ENCODE results near the gene MARK3.

The MARK3 gene

DNA sequence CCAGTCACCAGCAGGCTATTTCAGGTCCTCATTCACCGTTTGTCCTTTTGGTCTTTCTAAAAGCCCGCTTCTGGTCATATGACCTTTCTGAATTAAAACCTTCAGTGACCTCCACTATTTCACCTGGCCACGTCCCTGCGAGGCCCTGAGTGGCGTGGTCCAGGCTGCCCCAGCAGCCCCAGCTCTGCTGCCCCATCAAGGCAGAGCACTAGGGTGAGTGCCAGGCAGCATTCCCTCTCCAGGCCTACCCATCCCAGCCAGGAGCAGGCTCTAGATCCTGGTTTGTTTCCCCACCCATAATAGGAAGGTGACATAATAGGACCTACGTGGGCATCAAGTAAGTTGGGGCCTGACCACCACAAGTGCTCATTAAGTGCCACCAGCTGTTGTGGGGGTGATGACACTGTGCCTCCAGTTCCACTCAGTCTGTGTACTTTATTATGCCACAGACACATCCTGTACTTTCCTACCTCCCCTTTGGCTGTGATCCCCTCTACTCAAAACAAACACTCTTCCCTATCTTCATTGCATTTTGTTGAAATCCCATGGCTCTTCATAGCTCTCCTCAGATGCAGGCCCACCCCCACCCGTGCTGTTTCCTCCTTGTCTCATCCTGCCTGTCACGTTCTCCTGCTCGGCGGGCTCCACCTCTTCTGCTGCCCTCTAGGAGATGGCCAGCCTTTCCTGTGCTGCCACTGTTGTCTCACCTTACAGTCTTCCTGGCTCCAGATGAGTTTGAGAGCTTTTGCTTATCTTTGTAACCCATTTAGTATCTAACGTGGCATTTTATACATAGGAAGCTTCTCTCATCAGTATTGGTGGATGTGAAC, 116.0 kb downstream of the MARK3 start:
- no peaks in the 10 kb centered on the region for H3K4me1 ChIP-seq (ENCODE audit: control insufficient read depth in 1 of 2, insufficient read depth in 2 of 2, low read length in 2 of 2)
- DNase-seq = no peak
- H3K18ac ChIP-seq (ENCODE audit: low read length) = no peak overlapping the region
- peaks cover 37 to 41% of the 10 kb centered on the region in 2 experiments for H3K36me3 ChIP-seq (ENCODE audit: control insufficient read depth in 1 of 2, insufficient read depth in 2 of 2, low read length in 2 of 2)
- no peaks in the 10 kb centered on the region for H3K27me3 ChIP-seq (ENCODE audit: insufficient read depth, low read length)
- no peak overlapping the region for H3K4ac ChIP-seq (ENCODE audit: low read depth, low read length)
- H2BK120ac ChIP-seq (ENCODE audit: insufficient read depth, low read length, poor library complexity) = no peak overlapping the region
- H2BK5ac ChIP-seq (ENCODE audit: low read depth, low read length, poor library complexity) = no peak overlapping the region
- no peak overlapping the region for H3K4me2 ChIP-seq (ENCODE audit: low read length)
- H3K79me1 ChIP-seq (ENCODE audit: low read length) = no peaks in the 10 kb centered on the region
- no peak overlapping the region for H4K12ac ChIP-seq (ENCODE audit: low read depth, low read length)
- no peak overlapping the region for H3K23ac ChIP-seq (ENCODE audit: low read length)
- H3K9me3 ChIP-seq (ENCODE audit: insufficient read depth, low read depth, low read length) = peaks cover 4% of the 10 kb centered on the region
- no peak overlapping the region for H4K8ac ChIP-seq (ENCODE audit: low read depth, low read length)
- WGBS (ENCODE audit: extremely low coverage, insufficient coverage, insufficient read length) = no CpG with 5 or more reads among the region's 11 CpGs
- no peak overlapping the region for H2AK5ac ChIP-seq (ENCODE audit: low read length)
- H3K79me2 ChIP-seq (ENCODE audit: control insufficient read depth, insufficient read depth, low read length, poor library complexity) = no peaks in the 10 kb centered on the region
- H3K9ac ChIP-seq (ENCODE audit: low read length) = no peak overlapping the region
- H2AFZ ChIP-seq (ENCODE audit: insufficient read depth, low read length, poor library complexity) = no peak overlapping the region
- H4K91ac ChIP-seq (ENCODE audit: low read depth, low read length) = no peak overlapping the region
- no peak overlapping the region for H3K27ac ChIP-seq (ENCODE audit: low read depth, low read length)
- no peak overlapping the region for H3K14ac ChIP-seq (ENCODE audit: low read length)
- no peak overlapping the region for H2BK12ac ChIP-seq (ENCODE audit: low read length)
- H3K4me3 ChIP-seq (ENCODE audit: low read depth, low read length) = no peak overlapping the region

- H3K18ac ChIP-seq (ENCODE audit: low read length) = no peak overlapping the region
- no peak overlapping the region for H3K4me2 ChIP-seq (ENCODE audit: low read length)
- DNase-seq = no peak
- no peaks in the 10 kb centered on the region for H3K79me1 ChIP-seq (ENCODE audit: low read length)
- H3K36me3 ChIP-seq (ENCODE audit: control insufficient read depth in 1 of 2, insufficient read depth in 2 of 2, low read length in 2 of 2) = peaks cover 37 to 42% of the 10 kb centered on the region in 2 experiments
- H2BK120ac ChIP-seq (ENCODE audit: insufficient read depth, low read length, poor library complexity) = no peak overlapping the region
- H2BK12ac ChIP-seq (ENCODE audit: low read length) = no peak overlapping the region
- no peak overlapping the region for H3K4me3 ChIP-seq (ENCODE audit: low read depth, low read length)
- H3K23ac ChIP-seq (ENCODE audit: low read length) = no peak overlapping the region
- no peaks in the 10 kb centered on the region for H3K27me3 ChIP-seq (ENCODE audit: insufficient read depth, low read length)
- no peak overlapping the region for H2AFZ ChIP-seq (ENCODE audit: insufficient read depth, low read length, poor library complexity)
- H3K9me3 ChIP-seq (ENCODE audit: insufficient read depth, low read depth, low read length) = peaks cover 4% of the 10 kb centered on the region
- H3K9ac ChIP-seq (ENCODE audit: low read length) = no peak overlapping the region
- H4K12ac ChIP-seq (ENCODE audit: low read depth, low read length) = no peak overlapping the region
- no peak overlapping the region for H3K4ac ChIP-seq (ENCODE audit: low read depth, low read length)
- WGBS (ENCODE audit: extremely low coverage, insufficient coverage, insufficient read length) = no CpG with 5 or more reads among the region's 9 CpGs
- H3K79me2 ChIP-seq (ENCODE audit: control insufficient read depth, insufficient read depth, low read length, poor library complexity) = no peaks in the 10 kb centered on the region
- H3K4me1 ChIP-seq (ENCODE audit: control insufficient read depth in 1 of 2, insufficient read depth in 2 of 2, low read length in 2 of 2) = no peaks in the 10 kb centered on the region
- H2BK5ac ChIP-seq (ENCODE audit: low read depth, low read length, poor library complexity) = no peak overlapping the region
- no peak overlapping the region for H4K91ac ChIP-seq (ENCODE audit: low read depth, low read length)
- H3K27ac ChIP-seq (ENCODE audit: low read depth, low read length) = no peak overlapping the region
- H4K8ac ChIP-seq (ENCODE audit: low read depth, low read length) = no peak overlapping the region
- H3K14ac ChIP-seq (ENCODE audit: low read length) = no peak overlapping the region
- no peak overlapping the region for H2AK5ac ChIP-seq (ENCODE audit: low read length)
Measured at GRCh38 chr14:103501921-103502669, 116.9 kb downstream of the MARK3 start.

DNA sequence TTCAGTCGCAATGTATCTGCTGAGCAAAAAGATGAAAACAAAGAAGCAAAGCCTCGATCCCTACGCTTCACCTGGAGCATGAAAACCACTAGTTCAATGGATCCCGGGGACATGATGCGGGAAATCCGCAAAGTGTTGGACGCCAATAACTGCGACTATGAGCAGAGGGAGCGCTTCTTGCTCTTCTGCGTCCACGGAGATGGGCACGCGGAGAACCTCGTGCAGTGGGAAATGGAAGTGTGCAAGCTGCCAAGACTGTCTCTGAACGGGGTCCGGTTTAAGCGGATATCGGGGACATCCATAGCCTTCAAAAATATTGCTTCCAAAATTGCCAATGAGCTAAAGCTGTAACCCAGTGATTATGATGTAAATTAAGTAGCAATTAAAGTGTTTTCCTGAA, 117.7 kb downstream of the MARK3 start:
- H2BK5ac ChIP-seq (ENCODE audit: low read depth, low read length, poor library complexity) = no peak overlapping the region
- H4K12ac ChIP-seq (ENCODE audit: low read depth, low read length) = no peak overlapping the region
- H2BK120ac ChIP-seq (ENCODE audit: insufficient read depth, low read length, poor library complexity) = no peak overlapping the region
- no CpG with 5 or more reads among the region's 18 CpGs for WGBS (ENCODE audit: extremely low coverage, insufficient coverage, insufficient read length)
- H4K91ac ChIP-seq (ENCODE audit: low read depth, low read length) = no peak overlapping the region
- no peaks in the 10 kb centered on the region for H3K79me2 ChIP-seq (ENCODE audit: control insufficient read depth, insufficient read depth, low read length, poor library complexity)
- no peak overlapping the region for H2AK5ac ChIP-seq (ENCODE audit: low read length)
- no peaks in the 10 kb centered on the region for H3K79me1 ChIP-seq (ENCODE audit: low read length)
- H3K4me1 ChIP-seq (ENCODE audit: control insufficient read depth in 1 of 2, insufficient read depth in 2 of 2, low read length in 2 of 2) = no peaks in the 10 kb centered on the region
- H3K14ac ChIP-seq (ENCODE audit: low read length) = no peak overlapping the region
- no peak overlapping the region for H3K27ac ChIP-seq (ENCODE audit: low read depth, low read length)
- no peak overlapping the region for H3K9ac ChIP-seq (ENCODE audit: low read length)
- H3K4ac ChIP-seq (ENCODE audit: low read depth, low read length) = no peak overlapping the region
- H3K4me3 ChIP-seq (ENCODE audit: low read depth, low read length) = no peak overlapping the region
- no peak overlapping the region for H4K8ac ChIP-seq (ENCODE audit: low read depth, low read length)
- H2AFZ ChIP-seq (ENCODE audit: insufficient read depth, low read length, poor library complexity) = no peak overlapping the region
- H3K36me3 ChIP-seq (ENCODE audit: control insufficient read depth in 1 of 2, insufficient read depth in 2 of 2, low read length in 2 of 2) = peaks cover 37 to 44% of the 10 kb centered on the region in 2 experiments
- H3K18ac ChIP-seq (ENCODE audit: low read length) = no peak overlapping the region
- H2BK12ac ChIP-seq (ENCODE audit: low read length) = no peak overlapping the region
- no peak overlapping the region for H3K23ac ChIP-seq (ENCODE audit: low read length)
- no peak overlapping the region for H3K4me2 ChIP-seq (ENCODE audit: low read length)
- DNase-seq = no peak
- no peaks in the 10 kb centered on the region for H3K27me3 ChIP-seq (ENCODE audit: insufficient read depth, low read length)
- H3K9me3 ChIP-seq (ENCODE audit: insufficient read depth, low read depth, low read length) = peaks cover 4% of the 10 kb centered on the region

- Histone ChIP-seq H3K27me3 (ENCODE audit: insufficient read depth, low read length) (no peaks in the 10 kb centered on the region), H3K79me1 (ENCODE audit: low read length) (no peaks in the 10 kb centered on the region), H2BK5ac (ENCODE audit: low read depth, low read length, poor library complexity) (no peak overlapping the region), H3K4me3 (ENCODE audit: low read depth, low read length) (no peak overlapping the region), H2BK120ac (ENCODE audit: insufficient read depth, low read length, poor library complexity) (no peak overlapping the region), H3K9me3 (ENCODE audit: insufficient read depth, low read depth, low read length) (peaks cover 4% of the 10 kb centered on the region), H3K4me1 (ENCODE audit: control insufficient read depth in 1 of 2, insufficient read depth in 2 of 2, low read length in 2 of 2) (no peaks in the 10 kb centered on the region), H4K8ac (ENCODE audit: low read depth, low read length) (no peak overlapping the region), H3K4ac (ENCODE audit: low read depth, low read length) (no peak overlapping the region), H3K79me2 (ENCODE audit: control insufficient read depth, insufficient read depth, low read length, poor library complexity) (no peaks in the 10 kb centered on the region), H3K36me3 (ENCODE audit: control insufficient read depth in 1 of 2, insufficient read depth in 2 of 2, low read length in 2 of 2) (peaks cover 36 to 46% of the 10 kb centered on the region in 2 experiments), H3K4me2 (ENCODE audit: low read length) (no peak overlapping the region), H2BK12ac (ENCODE audit: low read length) (no peak overlapping the region), H4K12ac (ENCODE audit: low read depth, low read length) (no peak overlapping the region), H3K23ac (ENCODE audit: low read length) (no peak overlapping the region), H3K27ac (ENCODE audit: low read depth, low read length) (no peak overlapping the region), H2AFZ (ENCODE audit: insufficient read depth, low read length, poor library complexity) (no peak overlapping the region), H3K18ac (ENCODE audit: low read length) (no peak overlapping the region), H4K91ac (ENCODE audit: low read depth, low read length) (no peak overlapping the region), H3K9ac (ENCODE audit: low read length) (no peak overlapping the region), H3K14ac (ENCODE audit: low read length) (no peak overlapping the region), H2AK5ac (ENCODE audit: low read length) (no peak overlapping the region)
- no CpG with 5 or more reads among the region's 12 CpGs for WGBS (ENCODE audit: extremely low coverage, insufficient coverage, insufficient read length)
- DNase-seq = no peak
Measured at GRCh38 chr14:103503296-103503695, 118.1 kb downstream of the MARK3 start.
